ENCODE data around the gene FOLH1.
"Not testable (repeated sequence)": the region's sequence is repeated elsewhere in the genome, so short reads cannot be mapped to it uniquely, and the experiment has no call there.

Gene FOLH1

GRCh38 chr11:49221112-49221511 lies 12.7 kb upstream of the FOLH1 start:
- no peak for TF ChIP-seq CTCF (IDR thresholded peaks at IDR 0.05; ENCODE audit: low read depth, low read length, missing control alignments)
- DNase-seq (ENCODE audit: low read depth): no peak
- no peak overlapping the region for H3K4me3 ChIP-seq (ENCODE audit: low read depth, low read length)
- in situ Hi-C loops (cut with HindIII; ENCODE audit: low sequenced_read_pairs): no loop called here

- H3K4me3 ChIP-seq (ENCODE audit: low read depth, low read length): no peak overlapping the region
- in situ Hi-C loops (cut with HindIII; ENCODE audit: low sequenced_read_pairs): no loop called here
- no peak for TF ChIP-seq CTCF (IDR thresholded peaks at IDR 0.05; ENCODE audit: low read depth, low read length, missing control alignments)
- DNase-seq (ENCODE audit: low read depth): no peak
Observed at GRCh38 chr11:49213026-49213560, 4.7 kb upstream of the FOLH1 start.

- H3K4me3 ChIP-seq (ENCODE audit: low read depth, low read length); DNase-seq (ENCODE audit: low read depth); in situ Hi-C loops (cut with HindIII; ENCODE audit: low sequenced_read_pairs): not testable (repeated sequence)
Observed at GRCh38 chr11:49206999-49207398, 1.4 kb downstream of the FOLH1 start.

GRCh38 chr11:49202287-49202976 lies 6.0 kb downstream of the FOLH1 start:
- H3K4me3 ChIP-seq (ENCODE audit: low read depth, low read length): no peak overlapping the region
- DNase-seq (ENCODE audit: low read depth): no peak
- in situ Hi-C loops (cut with HindIII; ENCODE audit: low sequenced_read_pairs): no loop called here
- TF ChIP-seq CTCF (IDR thresholded peaks at IDR 0.05; ENCODE audit: low read depth, low read length, missing control alignments): no peak

GRCh38 chr11:49196775-49197174 lies 11.6 kb downstream of the FOLH1 start:
- in situ Hi-C loops (cut with HindIII; ENCODE audit: low sequenced_read_pairs); H3K4me3 ChIP-seq (ENCODE audit: low read depth, low read length); DNase-seq (ENCODE audit: low read depth): not testable (repeated sequence)

- in situ Hi-C loops (cut with HindIII; ENCODE audit: low sequenced_read_pairs); DNase-seq (ENCODE audit: low read depth): not testable (repeated sequence)
Observed at GRCh38 chr11:49196002-49196401, 12.4 kb downstream of the FOLH1 start.

GRCh38 chr11:49190287-49190686 lies 18.1 kb downstream of the FOLH1 start:
- in situ Hi-C loops (cut with HindIII; ENCODE audit: low sequenced_read_pairs); DNase-seq (ENCODE audit: low read depth): not testable (repeated sequence)

More at GRCh38 chr11:49196002-49196401, 12.4 kb downstream of the FOLH1 start:
- H3K4me3 ChIP-seq (ENCODE audit: low read depth, low read length): not testable (repeated sequence)

GRCh38 chr11:49186225-49186624 lies 22.2 kb downstream of the FOLH1 start:
- H3K4me3 ChIP-seq (ENCODE audit: low read depth, low read length); DNase-seq (ENCODE audit: low read depth); in situ Hi-C loops (cut with HindIII; ENCODE audit: low sequenced_read_pairs): not testable (repeated sequence)

More at GRCh38 chr11:49190287-49190686, 18.1 kb downstream of the FOLH1 start:
- not testable (repeated sequence) for H3K4me3 ChIP-seq (ENCODE audit: low read depth, low read length)

- DNase-seq (ENCODE audit: low read depth); in situ Hi-C loops (cut with HindIII; ENCODE audit: low sequenced_read_pairs); H3K4me3 ChIP-seq (ENCODE audit: low read depth, low read length): not testable (repeated sequence)
Observed at GRCh38 chr11:49185597-49185996, 22.8 kb downstream of the FOLH1 start.

GRCh38 chr11:49184756-49185155 lies 23.6 kb downstream of the FOLH1 start:
- DNase-seq (ENCODE audit: low read depth): not testable (repeated sequence)

GRCh38 chr11:49177936-49178335 lies 30.5 kb downstream of the FOLH1 start:
- H3K4me3 ChIP-seq (ENCODE audit: low read depth, low read length); in situ Hi-C loops (cut with HindIII; ENCODE audit: low sequenced_read_pairs); DNase-seq (ENCODE audit: low read depth): not testable (repeated sequence)

More at GRCh38 chr11:49184756-49185155, 23.6 kb downstream of the FOLH1 start:
- H3K4me3 ChIP-seq (ENCODE audit: low read depth, low read length); in situ Hi-C loops (cut with HindIII; ENCODE audit: low sequenced_read_pairs): not testable (repeated sequence)

GRCh38 chr11:49175378-49175777 lies 33.0 kb downstream of the FOLH1 start:
- DNase-seq (ENCODE audit: low read depth); H3K4me3 ChIP-seq (ENCODE audit: low read depth, low read length); in situ Hi-C loops (cut with HindIII; ENCODE audit: low sequenced_read_pairs): not testable (repeated sequence)

GRCh38 chr11:49174691-49175366 lies 33.6 kb downstream of the FOLH1 start:
- H3K4me3 ChIP-seq (ENCODE audit: low read depth, low read length); DNase-seq (ENCODE audit: low read depth); in situ Hi-C loops (cut with HindIII; ENCODE audit: low sequenced_read_pairs): not testable (repeated sequence)

- in situ Hi-C loops (cut with HindIII; ENCODE audit: low sequenced_read_pairs); DNase-seq (ENCODE audit: low read depth); H3K4me3 ChIP-seq (ENCODE audit: low read depth, low read length): not testable (repeated sequence)
Observed at GRCh38 chr11:49171613-49172012, 36.8 kb downstream of the FOLH1 start.
